HG03439 (cell line): ENCODE measurements around the gene ELAVL2.

Experiments
- ATAC-seq: cut with Tn5 transposase; IDR thresholded peaks from one replicate; pipeline ENCODE4 v1.9.1; 2021; ENCODE audit warnings: mild to moderate bottlenecking, moderate library complexity; ENCODE audit not compliant: unreplicated experiment

ELAVL2 gene

DNA sequence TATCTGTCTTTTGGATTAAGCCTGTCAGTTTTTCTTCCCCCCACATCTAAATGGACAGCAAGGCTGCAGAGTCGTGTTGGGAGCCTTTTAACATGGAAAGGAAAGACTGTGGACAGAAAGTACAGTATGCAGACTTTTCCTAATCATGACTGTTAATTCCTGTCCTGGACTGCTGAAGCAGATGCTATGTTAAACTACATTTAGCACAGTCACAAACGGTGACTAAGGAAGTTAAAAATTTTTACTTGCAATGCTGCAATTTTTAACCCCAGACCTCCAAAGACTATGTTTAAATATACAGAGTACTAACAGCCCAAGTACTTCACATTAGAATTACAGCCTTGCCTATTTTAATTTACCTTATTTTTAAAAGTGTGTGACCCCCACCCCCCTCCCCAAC, 51.8 kb downstream of the ELAVL2 start:
- ATAC-seq, result no peak

DNA sequence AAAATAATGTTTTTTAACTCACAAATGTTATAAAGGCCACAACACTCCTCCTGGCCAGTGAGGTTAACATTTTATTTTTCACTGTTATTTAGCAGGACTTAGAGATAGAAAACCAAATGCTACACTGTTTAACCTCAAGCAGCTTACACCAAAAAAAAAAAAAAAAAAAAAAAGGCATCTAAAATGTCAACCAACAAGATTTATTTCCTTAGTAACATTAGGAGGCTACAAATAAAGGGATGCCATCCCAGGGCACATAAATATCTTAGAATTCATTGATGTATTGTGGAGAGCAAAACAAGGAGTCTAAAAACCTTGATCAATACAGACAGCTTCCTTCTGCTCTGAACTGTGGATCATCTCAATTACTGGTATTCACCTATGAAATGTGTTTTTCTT, 53.7 kb downstream of the ELAVL2 start:
- ATAC-seq, result no peak

DNA sequence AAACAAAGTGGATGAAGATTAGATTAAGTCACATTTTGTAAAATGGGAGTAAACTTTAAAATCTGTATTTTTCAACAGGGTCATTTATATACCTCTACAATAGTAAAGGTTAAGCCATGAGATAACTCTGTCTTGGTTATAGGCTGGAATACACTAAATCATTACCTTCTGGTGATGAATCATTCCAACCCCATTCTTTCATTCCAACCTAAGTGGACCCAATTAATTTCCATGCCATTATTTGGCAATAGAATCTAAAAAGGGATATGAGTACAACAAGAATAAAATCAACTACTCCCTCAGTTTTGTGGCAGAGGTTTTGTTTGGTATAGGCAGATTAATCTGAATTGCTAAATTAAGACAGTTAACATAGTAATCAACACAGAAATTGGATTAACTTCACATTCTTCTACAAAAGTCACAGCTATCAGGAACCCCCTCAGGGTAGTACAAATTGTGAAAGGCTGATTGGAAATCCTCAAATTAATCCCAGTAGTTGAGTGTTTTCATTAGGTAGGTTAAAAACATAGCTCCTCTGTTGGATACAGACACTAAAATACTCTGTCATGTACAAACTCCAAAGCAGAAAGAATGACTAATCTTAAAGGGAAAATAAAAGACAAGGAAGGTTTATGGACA, 54.2 kb downstream of the ELAVL2 start:
- no peak for ATAC-seq

DNA sequence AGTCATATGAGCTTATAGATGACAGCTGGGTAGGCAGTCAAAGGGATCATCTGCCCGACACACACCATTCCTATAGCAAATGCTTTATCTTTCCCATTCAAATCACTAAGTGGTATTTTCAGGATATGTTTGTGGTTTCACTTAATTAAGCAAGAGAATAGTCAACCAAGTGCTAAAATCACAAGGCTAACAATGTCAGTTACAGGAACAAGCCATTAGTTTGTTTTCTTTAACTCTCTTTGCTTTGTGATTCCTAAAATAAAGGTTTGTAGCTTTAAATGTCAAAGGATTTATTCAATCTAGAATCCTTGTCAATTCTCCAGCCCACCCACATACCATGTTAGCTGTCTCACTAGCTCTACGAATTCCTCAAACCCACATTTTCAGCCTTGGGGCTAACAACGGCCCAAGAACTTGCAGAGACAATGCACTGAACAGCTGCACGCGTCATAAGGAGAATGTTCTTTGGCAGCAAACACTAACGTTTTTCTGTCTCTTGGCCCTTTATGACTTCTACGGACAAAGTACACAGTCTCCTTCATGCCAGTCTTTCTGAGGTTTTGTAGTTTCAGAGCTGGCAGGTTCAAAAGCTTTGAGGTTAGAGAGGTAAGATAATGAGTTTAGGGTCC, 56.6 kb downstream of the ELAVL2 start:
- no peak for ATAC-seq

DNA sequence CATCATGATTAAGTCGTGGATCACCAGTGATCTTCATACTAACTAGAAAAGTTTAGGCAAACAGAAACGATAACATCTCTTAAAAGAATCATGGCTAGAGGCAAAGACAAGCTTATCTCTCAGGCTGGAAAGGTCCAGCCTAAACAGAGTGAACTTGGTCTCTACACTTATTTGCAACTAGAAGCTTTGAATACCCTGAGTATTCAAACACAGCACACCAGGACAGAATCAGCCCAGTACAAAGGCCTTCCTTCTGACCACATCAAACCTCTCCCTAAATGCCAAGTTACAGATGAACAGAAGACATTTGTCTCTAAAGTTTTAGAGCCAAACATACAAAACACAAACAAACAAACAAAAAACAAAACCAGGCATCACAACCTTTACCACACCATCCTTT, 57.2 kb downstream of the ELAVL2 start:
- ATAC-seq, result no peak

DNA sequence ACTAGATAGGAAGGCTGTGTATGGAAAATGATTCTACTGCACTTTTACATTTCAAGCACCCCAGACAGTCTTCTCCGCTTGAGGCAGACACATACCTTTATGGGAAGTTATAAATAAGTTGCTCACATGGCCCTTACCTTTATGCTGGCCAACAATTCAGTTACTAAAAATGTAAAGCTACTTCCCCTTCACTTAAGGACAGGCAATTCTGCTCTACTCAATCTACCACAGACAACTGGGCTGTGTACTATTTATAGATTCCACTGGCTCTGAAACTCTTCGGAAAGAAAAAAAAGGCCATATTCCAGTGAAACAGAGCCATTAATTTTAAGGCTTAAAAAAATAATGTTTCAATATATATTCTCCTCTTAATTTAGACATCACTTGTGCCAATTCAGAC, 59.4 kb downstream of the ELAVL2 start:
- no peak for ATAC-seq

DNA sequence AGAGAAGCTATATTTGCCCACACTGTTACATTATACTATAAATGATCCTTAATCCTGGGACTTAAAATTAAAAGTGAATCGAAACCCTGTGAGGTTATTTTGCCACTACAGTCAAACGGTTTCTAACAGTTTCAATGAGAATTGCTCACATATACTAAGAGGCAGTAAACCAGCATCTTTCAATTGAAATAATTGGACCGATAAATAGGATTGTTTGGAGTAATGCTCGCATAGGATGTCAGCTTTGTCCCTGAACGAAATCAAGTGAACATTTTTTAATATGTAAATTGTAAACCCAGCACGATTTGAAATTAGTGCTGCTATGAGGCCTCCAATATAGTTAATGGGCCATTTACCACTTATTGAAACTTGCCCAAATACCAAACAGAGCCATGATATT, 60.5 kb downstream of the ELAVL2 start:
- ATAC-seq, result no peak

DNA sequence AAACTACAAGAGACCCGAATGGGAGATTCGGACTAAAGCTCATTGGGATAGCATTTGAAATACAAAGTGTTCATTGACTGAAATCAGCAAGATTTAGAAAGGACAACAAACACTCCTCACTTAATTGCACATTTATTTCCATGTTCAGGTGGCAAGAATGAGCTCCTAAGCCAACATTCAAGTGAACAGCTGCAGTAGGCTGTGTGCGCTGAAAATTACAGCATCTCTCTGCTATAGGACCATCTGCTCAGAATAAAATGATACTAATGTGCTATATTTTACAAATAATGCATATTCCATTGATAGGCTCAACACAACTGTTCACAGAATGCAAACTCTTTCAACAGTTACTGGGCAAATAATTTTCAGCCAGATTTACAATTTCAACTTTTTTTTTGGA, 61.8 kb downstream of the ELAVL2 start:
- no peak for ATAC-seq

DNA sequence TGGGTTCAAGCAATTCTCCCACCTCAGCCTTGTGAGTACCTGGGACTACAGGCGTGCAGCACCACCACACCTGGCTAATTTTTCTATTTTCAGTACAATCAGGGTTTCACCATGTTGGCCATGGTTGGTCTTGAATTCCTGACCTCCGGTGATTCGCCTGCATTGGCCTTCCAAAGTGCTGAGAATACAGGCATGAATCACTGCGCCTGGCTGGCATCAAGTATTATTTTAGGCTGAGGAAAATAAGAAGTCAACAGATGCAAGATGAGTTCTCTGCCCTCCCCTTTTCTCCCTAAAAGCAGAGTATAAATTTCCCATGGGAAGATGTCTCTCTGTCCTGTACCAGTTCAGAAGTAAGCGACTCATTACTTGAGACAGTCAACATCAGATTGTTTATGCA, 71.5 kb downstream of the ELAVL2 start:
- no peak for ATAC-seq

DNA sequence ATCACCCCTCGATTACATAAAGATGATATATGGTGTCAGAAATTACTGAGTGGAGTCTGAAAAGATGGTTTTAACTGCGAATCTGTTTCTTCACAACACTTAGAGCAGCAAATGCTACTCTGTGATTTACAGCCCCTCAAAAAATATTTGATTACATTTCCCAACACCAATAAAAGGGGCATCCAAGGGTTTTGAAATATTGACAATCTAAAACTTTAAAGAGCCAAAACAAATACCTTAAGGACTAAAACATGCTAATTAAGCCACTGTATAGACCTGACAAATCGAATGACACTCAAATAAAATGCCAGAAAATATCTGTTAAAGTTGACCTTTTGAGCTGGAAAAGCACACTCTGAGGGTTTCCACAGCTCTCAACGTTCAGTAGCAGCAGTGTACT, 73.2 kb downstream of the ELAVL2 start:
- no peak for ATAC-seq

DNA sequence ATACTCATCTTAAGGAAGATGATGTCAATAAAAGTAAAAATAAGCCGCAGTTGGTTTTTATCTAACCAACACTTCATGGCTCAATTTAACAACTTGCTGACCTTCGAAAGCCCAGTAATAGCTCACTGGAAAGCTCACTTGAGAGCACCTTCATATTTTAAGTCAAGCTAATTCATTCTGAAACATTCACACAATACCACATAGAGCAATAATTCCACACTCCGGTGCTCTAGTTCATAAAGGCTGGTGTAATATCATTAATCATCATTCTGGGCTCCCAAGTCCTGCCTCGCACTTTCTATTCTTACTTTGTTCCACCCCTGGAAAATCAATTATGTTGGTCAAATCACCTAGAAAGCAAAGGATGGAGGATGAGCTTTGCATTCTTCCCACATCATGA, 74.4 kb downstream of the ELAVL2 start:
- ATAC-seq, result no peak

DNA sequence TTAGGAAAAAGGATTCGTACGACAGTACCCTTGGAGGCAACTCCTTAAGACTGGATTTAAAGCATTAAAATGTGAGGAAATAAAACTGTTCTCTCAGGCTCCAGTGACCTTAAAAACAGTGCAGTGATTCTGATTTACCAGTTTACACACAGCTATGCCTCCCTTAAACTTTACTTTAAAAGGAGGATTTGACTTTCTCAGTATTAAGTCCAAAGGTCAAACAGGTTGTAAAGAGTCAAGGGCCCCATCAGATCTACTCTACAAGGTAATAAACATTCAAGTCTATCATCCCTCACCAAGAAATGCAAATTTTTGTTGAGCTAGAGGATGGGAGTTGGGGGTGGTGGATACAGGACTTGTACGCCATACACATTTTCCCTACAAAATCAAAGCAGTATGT, 75.2 kb downstream of the ELAVL2 start:
- no peak for ATAC-seq

DNA sequence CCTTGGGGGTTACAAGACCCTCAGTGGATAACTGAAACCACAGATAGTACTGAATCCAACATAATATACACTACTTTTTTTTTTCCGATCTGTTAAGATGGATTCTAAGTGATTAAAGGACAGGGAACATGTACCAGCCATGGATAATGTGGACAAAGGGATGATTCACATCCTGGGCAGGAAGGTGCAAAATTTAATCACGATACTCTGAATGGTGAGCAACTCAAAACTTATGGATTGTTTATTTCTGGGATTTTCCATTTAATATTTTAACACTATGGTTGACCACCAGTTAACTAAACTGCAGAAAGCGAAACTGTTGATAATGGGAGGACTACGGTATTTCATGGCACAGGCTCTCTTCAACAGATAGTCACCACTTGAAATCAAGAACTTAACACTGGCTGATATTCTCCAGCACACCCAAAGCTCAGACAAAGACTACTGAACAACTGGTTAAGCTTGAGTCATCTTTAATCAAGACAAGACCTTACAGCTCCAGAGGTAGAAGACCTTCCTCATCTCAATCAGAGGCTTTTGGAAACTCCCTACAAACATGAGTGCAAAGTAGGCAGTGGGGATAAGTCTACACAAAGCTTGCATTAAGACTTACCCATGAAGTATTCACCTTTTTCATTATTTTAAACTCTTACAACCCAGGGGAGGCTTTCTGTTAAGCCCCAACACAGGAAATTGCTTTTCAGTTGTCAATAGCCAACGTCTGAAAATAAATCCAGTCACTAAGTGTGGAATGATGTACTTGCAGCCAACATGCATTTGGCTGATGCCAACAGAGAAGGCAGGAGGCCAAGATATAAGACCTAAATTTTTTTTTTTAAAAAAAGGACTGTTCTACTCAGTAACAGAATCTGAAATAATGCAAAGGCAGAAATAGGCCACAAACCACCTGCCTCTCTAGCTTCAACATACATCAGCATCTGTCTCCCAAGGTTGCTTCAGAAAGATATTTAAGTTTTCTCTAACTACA, 78.7 kb downstream of the ELAVL2 start:
- ATAC-seq, result no peak

DNA sequence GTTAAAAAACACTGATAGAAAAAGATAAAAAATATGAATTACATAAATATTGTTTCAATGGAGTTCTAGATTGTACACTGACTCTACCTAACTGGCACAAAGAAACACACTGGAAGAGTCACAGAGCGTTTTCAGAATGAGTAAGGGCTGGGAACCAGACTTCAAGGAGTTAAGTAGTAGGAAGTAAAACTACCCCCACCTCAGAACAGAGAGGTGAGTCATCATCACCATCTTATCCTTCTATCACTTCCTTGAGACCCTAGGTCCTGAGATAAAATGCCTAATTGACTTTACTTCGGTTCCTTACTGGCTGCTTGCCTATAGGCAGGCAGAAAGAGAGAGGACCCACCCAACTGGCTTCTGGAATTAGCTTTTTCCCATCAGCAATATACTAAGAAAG, 79.7 kb downstream of the ELAVL2 start:
- no peak for ATAC-seq

DNA sequence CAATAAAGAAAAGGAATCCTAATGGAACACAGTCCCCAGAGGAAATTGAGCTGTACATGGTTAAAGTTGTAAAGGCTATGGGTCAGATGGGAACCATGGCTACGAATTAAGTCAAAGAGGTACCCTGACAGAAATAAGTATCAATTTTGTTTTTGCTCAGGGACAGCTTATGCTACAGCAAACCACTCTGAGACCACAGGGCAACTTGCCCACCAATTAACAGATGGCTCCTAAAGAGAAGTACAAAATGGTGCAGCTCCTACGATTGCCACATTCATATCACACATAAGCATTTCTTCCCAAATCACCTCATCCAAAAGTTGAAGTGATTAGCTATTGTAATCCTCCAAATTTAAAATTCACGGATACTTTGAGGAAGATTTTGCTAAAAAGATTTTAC, 83.0 kb downstream of the ELAVL2 start:
- ATAC-seq, result no peak

DNA sequence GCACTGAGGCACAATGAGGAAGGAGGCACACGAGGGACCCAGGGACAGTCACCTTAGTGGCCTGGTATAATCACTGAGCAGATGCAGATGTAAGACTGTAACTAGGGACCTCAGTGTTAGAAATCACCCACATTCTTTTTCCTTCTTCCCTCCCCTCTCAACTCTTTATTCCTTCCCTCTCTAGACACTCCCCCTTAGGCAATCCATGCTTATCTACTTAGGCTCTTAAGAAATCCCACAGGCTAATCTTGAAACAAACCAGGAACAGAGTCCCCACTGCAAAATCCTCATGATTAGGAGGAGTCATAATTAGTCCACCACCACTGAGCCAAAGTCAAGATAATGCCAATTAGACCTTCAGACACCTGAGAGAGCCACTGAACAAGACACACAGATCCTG, 84.7 kb downstream of the ELAVL2 start:
- ATAC-seq, result no peak

DNA sequence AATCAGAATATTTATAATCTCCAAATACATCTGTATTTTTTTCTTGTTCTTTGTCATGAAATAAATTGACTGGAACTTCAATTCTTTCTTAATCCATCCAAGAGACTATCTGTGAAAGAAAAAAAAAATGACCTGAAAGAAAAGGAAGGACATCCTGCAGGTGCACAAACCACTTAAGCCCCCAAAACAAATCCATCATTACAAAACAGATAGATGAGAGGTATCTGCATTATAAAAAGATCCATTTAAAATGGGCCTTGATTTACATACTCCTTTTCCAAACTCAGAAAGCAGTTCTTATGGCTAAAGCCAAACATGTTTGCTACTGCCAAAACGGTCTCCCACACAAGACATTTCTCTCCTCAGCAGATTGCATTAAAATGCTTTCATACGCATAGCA, 85.5 kb downstream of the ELAVL2 start:
- ATAC-seq, result no peak

DNA sequence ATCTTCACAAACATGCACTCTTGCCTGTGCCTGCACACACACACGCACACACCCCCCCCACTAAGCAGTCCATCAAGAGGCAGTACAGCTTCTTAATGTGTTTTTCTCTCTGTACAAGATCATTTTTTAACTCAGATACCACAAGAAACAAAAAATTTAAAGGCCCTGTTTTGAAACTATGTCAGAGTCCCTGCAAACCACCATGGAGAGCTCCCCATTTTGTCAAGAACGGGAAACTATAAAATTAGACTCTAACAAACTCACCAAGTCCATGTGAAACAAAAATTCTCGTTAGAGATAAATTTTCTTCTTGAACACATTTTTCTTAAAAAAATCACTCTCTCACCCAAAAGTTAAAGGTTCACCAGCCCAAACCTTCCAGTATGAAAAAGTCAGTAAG, 86.3 kb downstream of the ELAVL2 start:
- ATAC-seq, result no peak

DNA sequence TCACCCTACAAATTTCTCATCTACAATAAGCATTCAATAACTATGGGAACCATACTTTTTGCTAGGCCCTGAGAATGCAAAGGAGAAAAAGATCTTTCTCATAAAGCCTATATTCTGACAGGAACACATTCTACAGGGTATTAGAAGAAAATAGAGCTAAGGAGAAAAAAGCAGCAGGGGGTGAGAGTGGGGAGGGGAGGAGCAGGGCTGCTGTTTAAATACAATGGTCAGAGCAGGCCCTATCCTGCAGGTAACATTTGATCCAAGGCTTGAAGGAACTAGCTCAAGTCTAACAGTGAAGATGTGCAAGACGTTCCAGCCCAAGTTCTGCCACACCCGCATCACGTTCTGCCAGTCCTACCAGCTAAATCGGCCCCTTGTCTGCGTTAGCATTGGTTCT, 89.7 kb downstream of the ELAVL2 start:
- ATAC-seq, result no peak

DNA sequence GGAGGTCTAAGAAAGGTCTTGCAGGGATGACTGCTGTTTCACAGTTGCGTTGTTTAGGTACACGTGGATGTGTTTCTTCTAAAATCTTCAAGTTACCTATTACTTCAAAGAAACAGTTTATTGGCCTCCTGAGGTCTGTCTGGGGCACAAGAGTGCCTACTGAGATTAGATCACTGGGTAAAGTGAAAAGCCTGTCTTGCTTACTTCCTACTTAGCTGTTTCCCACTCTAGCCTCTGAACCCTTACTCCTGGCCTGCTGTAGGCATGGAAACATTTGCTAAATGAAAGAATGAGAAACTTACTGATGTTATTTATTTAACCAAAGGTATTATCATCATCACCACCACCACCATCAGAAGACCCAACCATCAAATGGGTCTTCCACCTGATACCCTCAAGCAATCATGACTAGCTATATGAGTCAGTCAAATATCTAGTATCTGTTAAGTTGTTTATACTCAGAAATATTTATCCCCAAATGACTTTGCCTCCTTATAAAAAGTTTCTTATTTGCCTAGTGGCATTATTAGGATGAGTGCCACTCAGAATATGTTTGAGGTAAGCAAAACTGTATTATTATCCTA, 92.5 kb downstream of the ELAVL2 start:
- no peak for ATAC-seq

DNA sequence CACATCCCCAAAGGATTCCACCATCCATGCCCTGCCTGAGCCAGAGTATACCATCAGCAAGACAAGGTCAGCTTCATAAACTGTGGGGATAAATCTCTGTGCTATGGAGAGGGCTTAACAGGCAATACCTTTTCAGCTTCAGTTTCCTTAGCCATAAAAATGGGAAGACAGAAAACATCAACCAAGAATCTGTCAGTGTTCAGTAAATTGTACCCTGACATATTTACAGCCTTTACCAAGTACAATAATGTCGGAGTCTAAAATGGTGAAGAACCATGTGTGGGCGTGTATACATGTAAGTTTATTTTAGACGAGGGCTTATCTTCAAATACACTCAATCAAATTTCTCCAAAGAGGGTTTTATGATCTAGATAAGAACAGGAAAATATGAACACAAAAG, 94.7 kb downstream of the ELAVL2 start:
- ATAC-seq, result no peak

DNA sequence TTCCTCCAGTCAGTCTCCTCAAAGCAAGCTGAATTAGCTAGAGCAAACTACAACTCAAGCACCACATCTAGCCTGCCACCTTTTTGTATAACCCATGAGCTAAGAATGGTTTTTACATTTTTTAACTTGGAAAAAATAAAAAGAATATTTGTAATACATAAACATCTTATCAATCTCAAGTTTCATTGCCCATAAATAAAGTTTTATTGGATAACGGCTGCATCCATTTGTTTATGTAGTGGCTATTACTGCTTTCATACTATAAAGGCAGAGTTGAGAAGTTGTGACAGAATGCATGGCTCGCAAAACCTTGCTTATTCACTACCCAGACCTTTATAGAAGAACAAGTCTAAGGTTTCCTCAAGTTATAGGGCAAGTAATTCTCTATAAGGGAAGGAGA, 95.7 kb downstream of the ELAVL2 start:
- ATAC-seq, result no peak
